RPMI7951 (cell line): Measurements from ENCODE around the gene C2orf92. TPM values are rescaled to one million over a fixed set of nuclear protein-coding genes. Genes with fewer than 3 reads are reported as not detected.

Source experiments
- DNase-seq: peaks from one replicate; pipeline ENCODE4 v3.0.0-alpha.2; 2012; ENCODE audit warnings: low read depth
- total RNA-seq: library from RNA; depleted of rRNA; stranded (reverse); fragments of >200 nt; shearing (Covaris generic); gene quantifications from 2 replicates; pipeline ENCODE4 v1.2.3, GENCODE V29; 2014

Gene C2orf92
- total RNA-seq, 1 experiment from 2014 or later, result 4.9 TPM

GRCh38 chr2:97728091-97728731 lies 58.7 kb downstream of the C2orf92 start:
- peak; percentile 97 for DNase-seq

- DNase-seq, result peak; percentile 54
These were observed 60.7 kb downstream of the C2orf92 start for GRCh38 chr2:97730245-97730644.

- DNase-seq, result no peak
These were observed 61.9 kb downstream of the C2orf92 start for GRCh38 chr2:97731274-97732020.

DNA sequence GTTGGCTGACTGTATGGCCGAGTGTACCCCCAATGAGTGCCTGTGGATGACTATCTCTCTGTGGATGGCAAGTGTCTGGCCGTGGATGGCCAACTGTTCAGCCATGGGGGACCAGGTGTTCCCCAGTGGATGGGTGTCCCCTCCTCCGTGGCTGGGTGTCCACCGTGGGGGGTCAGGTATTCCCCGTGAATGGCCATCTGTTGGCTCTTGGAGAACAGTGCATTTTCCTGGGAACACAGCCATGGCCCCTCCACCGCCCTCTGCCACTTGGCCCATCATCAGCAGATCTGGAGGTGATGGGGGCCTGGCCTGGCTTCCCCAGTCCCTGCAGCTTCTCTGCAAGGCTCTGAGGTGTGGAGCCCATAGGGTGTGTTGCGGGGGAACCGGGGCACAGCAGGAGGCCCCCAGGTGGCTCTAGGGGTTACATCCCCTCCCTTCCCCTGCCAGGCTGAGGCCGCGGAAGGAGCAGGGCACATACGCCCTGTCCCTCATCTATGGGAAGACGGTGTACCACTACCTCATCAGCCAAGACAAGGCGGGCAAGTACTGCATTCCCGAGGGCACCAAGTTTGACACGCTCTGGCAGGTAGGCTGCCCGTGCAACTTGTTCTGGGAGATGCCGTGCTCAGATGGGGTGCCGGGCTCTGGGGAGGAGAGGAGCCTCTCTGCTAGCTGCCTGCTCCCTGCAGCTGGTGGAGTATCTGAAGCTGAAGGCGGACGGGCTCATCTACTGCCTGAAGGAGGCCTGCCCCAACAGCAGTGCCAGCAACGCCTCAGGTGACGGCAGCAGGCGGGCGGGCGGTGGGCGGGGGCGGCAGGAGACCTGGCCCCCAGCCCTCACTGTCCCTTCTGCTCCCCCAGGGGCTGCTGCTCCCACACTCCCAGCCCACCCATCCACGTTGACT lies 63.2 kb downstream of the C2orf92 start:
- DNase-seq, result no peak

- DNase-seq, result no peak
These were observed 64.0 kb downstream of the C2orf92 start for GRCh38 chr2:97733341-97734035.

GRCh38 chr2:97734061-97735051 lies 64.8 kb downstream of the C2orf92 start:
- DNase-seq, result no peak

GRCh38 chr2:97735161-97735561 lies 65.6 kb downstream of the C2orf92 start:
- no peak for DNase-seq

DNA sequence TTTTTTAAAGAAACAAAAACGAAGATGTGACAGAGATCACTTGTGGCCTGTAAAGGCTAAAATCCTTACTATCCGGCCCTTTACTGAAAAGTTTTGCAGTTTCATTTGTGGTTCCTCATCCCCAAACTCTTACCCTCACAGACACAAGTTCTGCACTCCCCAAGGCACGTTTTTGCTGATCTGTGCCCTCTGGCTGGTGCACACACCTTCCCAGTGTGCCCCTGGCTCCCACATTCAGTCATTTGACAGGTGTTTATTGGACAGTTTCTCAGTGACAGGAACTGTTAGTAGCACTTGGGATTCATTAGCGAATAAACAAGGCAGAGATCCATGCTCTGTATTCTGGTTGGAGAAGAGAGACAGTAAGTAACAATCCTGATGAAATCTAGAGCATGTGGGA lies 66.7 kb downstream of the C2orf92 start:
- no peak for DNase-seq

GRCh38 chr2:97736608-97737330 lies 67.3 kb downstream of the C2orf92 start:
- DNase-seq, result no peak

GRCh38 chr2:97737421-97738178 lies 68.1 kb downstream of the C2orf92 start:
- DNase-seq, result no peak

DNA sequence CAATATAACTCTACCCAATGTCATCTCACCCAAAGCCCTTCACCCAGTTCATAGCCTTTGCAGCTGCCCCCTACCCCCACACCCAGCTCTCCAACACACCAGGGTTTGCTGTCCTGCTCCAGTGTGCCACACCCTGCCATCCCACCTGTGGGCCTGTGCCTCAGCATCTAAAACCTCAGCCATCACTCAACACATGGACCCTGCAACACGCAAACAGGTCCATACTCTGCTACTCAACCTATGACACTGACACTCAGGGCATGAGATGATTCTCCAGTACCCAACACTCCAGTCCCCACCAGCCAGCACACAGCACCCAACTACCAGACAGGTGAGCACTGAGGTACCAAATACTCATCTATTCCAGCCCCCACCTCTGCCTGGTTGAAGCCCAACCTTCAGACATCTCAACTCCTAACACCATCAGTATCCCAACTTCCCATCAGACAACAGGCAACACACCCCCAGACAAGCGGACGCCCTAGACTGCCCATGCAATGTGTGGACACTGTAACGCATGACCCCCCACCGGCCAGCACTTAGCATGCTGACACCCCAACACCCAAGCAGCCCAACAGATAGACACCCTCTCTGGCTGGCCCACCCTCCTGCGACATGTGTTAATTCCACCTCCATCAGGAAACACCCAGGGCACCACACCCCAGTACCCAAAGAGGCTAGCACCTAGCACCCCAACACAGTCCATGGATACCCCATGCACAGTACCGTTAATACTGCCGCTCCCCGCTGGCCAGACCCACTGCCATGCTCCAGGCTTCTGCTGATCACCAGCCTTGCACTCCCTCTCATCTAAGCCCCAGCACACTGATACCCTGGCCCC lies 68.9 kb downstream of the C2orf92 start:
- no peak for DNase-seq

GRCh38 chr2:97739020-97739892 lies 69.7 kb downstream of the C2orf92 start:
- no peak for DNase-seq

- no peak for DNase-seq
These were observed 70.4 kb downstream of the C2orf92 start for GRCh38 chr2:97739893-97740245.

DNA sequence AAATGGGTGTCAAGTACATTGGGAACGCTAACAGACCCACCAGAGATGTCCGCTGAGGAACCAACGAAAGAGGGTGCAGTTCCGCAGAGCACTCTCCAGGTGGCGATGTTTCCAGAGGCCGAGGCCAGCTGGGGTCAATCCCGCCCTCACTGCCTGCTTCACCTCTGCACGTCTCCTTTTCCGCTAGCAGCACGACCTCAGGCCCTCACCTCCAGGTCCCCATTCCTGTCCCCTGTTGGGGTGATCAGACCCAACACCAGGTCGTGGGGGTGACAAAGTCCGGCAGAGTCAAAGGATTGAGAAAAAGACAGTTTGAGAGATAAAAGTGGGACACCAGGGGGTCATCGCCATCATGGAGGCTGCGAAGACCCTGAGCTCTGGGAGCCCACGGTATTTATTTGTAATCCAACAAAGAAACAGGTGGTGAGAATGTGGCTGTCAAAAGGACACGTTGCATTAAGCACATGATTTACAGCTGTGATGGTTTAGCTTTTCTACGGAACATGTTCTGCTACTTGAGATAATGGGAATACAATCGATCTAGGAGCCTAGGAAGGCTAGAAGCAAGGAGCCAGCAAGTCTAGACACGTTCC lies 71.2 kb downstream of the C2orf92 start:
- no peak for DNase-seq

DNA sequence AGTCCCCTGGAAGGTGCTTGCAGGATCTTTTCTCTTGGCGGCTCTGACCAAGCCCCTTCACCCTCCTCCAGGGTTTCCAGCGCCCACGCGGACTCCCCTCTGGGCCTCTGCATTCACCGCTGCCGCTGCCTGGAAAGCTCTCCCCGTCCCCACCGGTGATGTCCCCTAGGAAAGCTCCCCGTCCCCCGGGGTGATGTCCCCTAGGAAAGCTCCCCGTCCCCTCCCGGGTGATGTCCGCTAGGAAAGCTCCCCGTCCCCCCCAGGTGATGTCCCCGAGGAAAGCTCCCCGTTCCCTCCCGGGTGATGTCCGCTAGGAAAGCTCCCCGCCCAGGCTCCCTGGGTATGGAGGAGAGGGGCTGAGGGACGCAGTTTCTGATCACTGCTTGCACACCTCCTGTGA lies 71.7 kb downstream of the C2orf92 start:
- no peak for DNase-seq

DNA sequence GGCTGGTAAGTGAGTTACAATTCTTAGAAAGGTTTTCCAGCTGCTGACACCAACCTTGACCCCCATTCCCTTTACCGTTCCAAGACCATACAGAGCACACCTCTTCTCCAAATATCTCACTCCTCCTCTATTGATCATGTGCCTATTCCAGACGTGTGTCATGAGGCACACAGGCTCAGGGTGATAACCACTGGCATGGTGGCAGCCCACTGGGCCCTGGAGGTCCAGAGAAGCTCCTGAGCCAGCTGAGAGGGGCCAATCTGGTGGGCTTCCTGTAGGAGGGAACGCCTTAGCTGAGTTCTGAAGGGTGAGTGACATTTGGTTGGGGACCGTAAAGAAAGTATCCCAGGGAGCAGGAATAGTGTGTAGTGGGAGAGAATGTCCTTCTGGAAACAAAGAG lies 72.2 kb downstream of the C2orf92 start:
- no peak for DNase-seq

- peak; percentile 60 for DNase-seq
These were observed 72.9 kb downstream of the C2orf92 start for GRCh38 chr2:97742381-97742847.
